SJSA1 (cell line): ENCODE measurements around the gene DAAM1. TPM values are rescaled to one million over a fixed set of nuclear protein-coding genes. Genes with fewer than 3 reads are reported as not detected.

ENCODE experiments used
- DNase-seq, 2 experiments: peaks; one replicate each; pipeline ENCODE4 v3.0.0-alpha.2; 2015 to 2020; ENCODE audit warnings: low spot score in 2 of 2, low read depth in 1 of 2
- H3K27ac ChIP-seq: fragments of 250-450 bp; sonication (Bioruptor Pico); 2 replicates; pipeline ENCODE4 v1.5.1; 2020; ENCODE audit warnings: mild to moderate bottlenecking, moderate library complexity
- H3K27me3 ChIP-seq: fragments of 250-450 bp; sonication (Bioruptor Pico); replicated peaks from 2 replicates; pipeline ENCODE4 v1.5.1; 2020; ENCODE audit warnings: mild to moderate bottlenecking, moderate library complexity
- H3K36me3 ChIP-seq: fragments of 250-450 bp; sonication (Bioruptor Pico); 2 replicates; pipeline ENCODE4 v1.5.1; 2020; ENCODE audit warnings: mild to moderate bottlenecking
- H3K4me1 ChIP-seq: fragments of 250-450 bp; sonication (Bioruptor Pico); replicated peaks from 2 replicates; pipeline ENCODE4 v1.6.1; 2021; ENCODE audit warnings: mild to moderate bottlenecking
- H3K4me3 ChIP-seq: fragments of 250-450 bp; sonication (Bioruptor Pico); 2 replicates; pipeline ENCODE4 v1.5.1; 2020; ENCODE audit warnings: mild to moderate bottlenecking
- H3K9me3 ChIP-seq: fragments of 250-450 bp; sonication (Bioruptor Pico); replicated peaks from 2 replicates; pipeline ENCODE4 v1.5.1; 2020; ENCODE audit warnings: mild to moderate bottlenecking
- total RNA-seq: library from RNA; depleted of rRNA; stranded (reverse); fragments of >200 nt; shearing (Covaris generic); gene quantifications from 2 replicates; pipeline ENCODE4 v1.2.3, GENCODE V29; 2014

Gene DAAM1
- total RNA-seq, 1 experiment from 2014 or later = 13.7 TPM

- no peaks in the 10 kb centered on the region for H3K9me3 ChIP-seq
- H3K4me3 ChIP-seq = no peak overlapping the region
- no peak for DNase-seq
- no peak overlapping the region for H3K27ac ChIP-seq
- no peaks in the 10 kb centered on the region for H3K36me3 ChIP-seq
- no peaks in the 10 kb centered on the region for H3K27me3 ChIP-seq
- 0 out of 2 replicates have a peak, but pooled peaks cover 3% of the 10 kb centered on the region for H3K4me1 ChIP-seq
Observed at GRCh38 chr14:59214702-59215302, 26.3 kb downstream of the DAAM1 start.

DNA sequence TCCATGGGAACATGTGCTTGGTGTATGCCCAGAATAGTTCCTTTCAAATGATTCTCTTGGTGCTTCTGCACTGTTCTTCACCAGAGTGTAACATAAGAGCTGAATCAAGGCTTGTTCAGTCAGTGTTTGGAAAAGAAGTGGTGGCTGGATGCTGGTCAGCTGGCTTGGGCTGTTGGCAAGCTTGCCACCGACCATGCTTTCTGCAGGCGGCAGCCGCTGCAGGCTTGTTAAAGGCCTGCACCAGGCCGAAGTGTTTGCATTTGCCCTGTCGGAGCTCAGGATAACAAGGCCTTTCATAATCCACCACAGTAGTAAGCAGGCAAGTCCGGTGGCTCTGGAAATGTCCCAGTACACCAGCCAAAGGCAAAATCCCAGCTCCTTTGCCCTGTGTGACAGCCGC lies 26.9 kb downstream of the DAAM1 start:
- DNase-seq = no peak
- Histone ChIP-seq H3K4me1 (0 out of 2 replicates have a peak, but pooled peaks cover 3% of the 10 kb centered on the region), H3K36me3 (no peaks in the 10 kb centered on the region), H3K27me3 (no peaks in the 10 kb centered on the region), H3K9me3 (no peaks in the 10 kb centered on the region), H3K27ac (no peak overlapping the region), H3K4me3 (no peak overlapping the region)

DNA sequence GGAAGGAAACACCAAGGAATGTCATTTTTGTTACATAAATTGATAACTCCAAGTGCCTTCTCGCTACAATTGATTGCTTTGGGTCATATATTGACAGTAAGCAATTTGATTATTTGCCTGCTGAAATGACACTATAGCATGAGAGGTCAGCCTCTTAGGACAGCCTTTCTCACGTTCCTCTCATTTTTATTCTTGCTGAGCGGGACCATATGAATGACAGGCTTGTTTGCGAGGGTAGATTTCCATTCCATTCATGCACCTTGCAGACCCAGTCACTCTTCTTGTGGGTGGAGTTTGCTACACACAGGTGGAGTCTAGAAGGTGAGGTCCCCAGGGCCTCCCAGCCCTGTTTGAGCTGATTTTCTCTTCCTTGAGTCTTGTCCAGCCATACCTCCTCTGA lies 27.3 kb downstream of the DAAM1 start:
- no peak overlapping the region for H3K27ac ChIP-seq
- no peaks in the 10 kb centered on the region for H3K4me1 ChIP-seq
- H3K36me3 ChIP-seq = no peaks in the 10 kb centered on the region
- no peak overlapping the region for H3K4me3 ChIP-seq
- no peak for DNase-seq
- H3K9me3 ChIP-seq = no peaks in the 10 kb centered on the region
- no peaks in the 10 kb centered on the region for H3K27me3 ChIP-seq

GRCh38 chr14:59217011-59217410 lies 28.5 kb downstream of the DAAM1 start:
- DNase-seq = no peak
- H3K9me3 ChIP-seq = no peaks in the 10 kb centered on the region
- H3K4me1 ChIP-seq = no peaks in the 10 kb centered on the region
- no peaks in the 10 kb centered on the region for H3K27me3 ChIP-seq
- H3K4me3 ChIP-seq = no peak overlapping the region
- H3K27ac ChIP-seq = no peak overlapping the region
- no peaks in the 10 kb centered on the region; the same call in 1 of the 2 replicates for H3K36me3 ChIP-seq

DNA sequence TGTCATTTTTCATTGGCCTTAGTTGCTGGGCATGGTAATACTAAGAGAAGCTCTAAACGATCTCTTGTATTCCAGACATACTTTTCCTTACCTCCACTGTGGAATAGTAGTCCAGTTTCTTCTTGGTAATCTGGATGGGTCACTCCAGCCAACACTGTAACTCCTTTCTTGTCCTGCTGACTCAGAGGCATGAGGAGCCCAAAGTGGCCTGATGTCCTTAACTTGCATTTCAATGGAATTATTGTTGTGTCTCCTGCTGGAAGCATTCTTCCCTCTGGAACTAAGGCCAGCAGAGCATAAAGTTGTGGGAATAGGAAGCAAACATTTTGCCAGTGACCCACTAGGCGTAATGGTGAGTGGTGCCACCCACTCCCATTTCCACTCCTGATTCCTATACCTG lies 33.1 kb downstream of the DAAM1 start:
- Histone ChIP-seq H3K4me1 (no peaks in the 10 kb centered on the region), H3K36me3 (no peaks in the 10 kb centered on the region; the same call in 1 of the 2 replicates)
- DNase-seq = no peak

GRCh38 chr14:59224341-59224740 lies 35.9 kb downstream of the DAAM1 start:
- Histone ChIP-seq H3K27ac (no peak overlapping the region), H3K27me3 (no peaks in the 10 kb centered on the region), H3K36me3 (no peaks in the 10 kb centered on the region; the same call in 1 of the 2 replicates), H3K4me1 (no peaks in the 10 kb centered on the region), H3K9me3 (no peaks in the 10 kb centered on the region), H3K4me3 (no peak overlapping the region)
- DNase-seq = no peak

More for the DNA sequence above, 33.1 kb downstream of the DAAM1 start:
- H3K27ac ChIP-seq = no peak overlapping the region
- H3K27me3 ChIP-seq = no peaks in the 10 kb centered on the region
- H3K4me3 ChIP-seq = no peak overlapping the region
- no peaks in the 10 kb centered on the region for H3K9me3 ChIP-seq

GRCh38 chr14:59225281-59225680 lies 36.8 kb downstream of the DAAM1 start:
- DNase-seq = no peak
- Histone ChIP-seq H3K9me3 (no peaks in the 10 kb centered on the region), H3K36me3 (no peaks in the 10 kb centered on the region; the same call in 1 of the 2 replicates), H3K27ac (no peak overlapping the region), H3K4me1 (no peaks in the 10 kb centered on the region), H3K27me3 (no peaks in the 10 kb centered on the region), H3K4me3 (no peak overlapping the region)

DNA sequence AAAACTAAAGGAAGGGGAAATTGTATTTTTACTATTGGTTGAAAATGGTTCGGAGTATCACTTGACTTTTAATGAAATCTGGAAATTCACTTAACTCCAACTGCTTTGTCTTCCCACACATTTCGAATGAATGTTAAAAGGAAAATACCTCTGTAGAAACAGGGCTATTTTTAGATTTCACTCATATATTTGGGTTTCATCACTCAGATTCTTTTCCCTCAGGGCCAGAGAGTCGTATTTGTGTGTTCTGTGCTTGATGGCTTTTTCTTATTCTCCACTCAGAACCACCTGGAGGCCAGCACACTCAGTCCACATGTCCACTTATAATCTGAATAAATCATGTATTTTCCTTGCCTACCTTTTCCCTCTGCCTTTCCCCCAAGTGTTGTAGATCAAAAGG lies 40.0 kb downstream of the DAAM1 start:
- Histone ChIP-seq H3K4me1 (no peaks in the 10 kb centered on the region), H3K9me3 (no peaks in the 10 kb centered on the region), H3K27ac (no peak overlapping the region), H3K36me3 (no peaks in the 10 kb centered on the region), H3K4me3 (no peak overlapping the region), H3K27me3 (no peaks in the 10 kb centered on the region)
- no peak for DNase-seq

GRCh38 chr14:59229653-59230406 lies 41.4 kb downstream of the DAAM1 start:
- Histone ChIP-seq H3K27me3 (no peaks in the 10 kb centered on the region), H3K27ac (no peak overlapping the region), H3K4me3 (no peak overlapping the region), H3K4me1 (no peaks in the 10 kb centered on the region), H3K9me3 (no peaks in the 10 kb centered on the region), H3K36me3 (no peaks in the 10 kb centered on the region)
- DNase-seq = no peak

GRCh38 chr14:59236195-59236594 lies 47.7 kb downstream of the DAAM1 start:
- H3K9me3 ChIP-seq = no peaks in the 10 kb centered on the region
- no peaks in the 10 kb centered on the region for H3K27me3 ChIP-seq
- DNase-seq = no peak
- H3K27ac ChIP-seq = no peak overlapping the region
- H3K36me3 ChIP-seq = no peaks in the 10 kb centered on the region
- H3K4me3 ChIP-seq = no peak overlapping the region
- peaks cover 7% of the 10 kb centered on the region for H3K4me1 ChIP-seq

GRCh38 chr14:59238216-59238615 lies 49.7 kb downstream of the DAAM1 start:
- H3K9me3 ChIP-seq = no peaks in the 10 kb centered on the region
- no peak overlapping the region for H3K27ac ChIP-seq

GRCh38 chr14:59239022-59239421 lies 50.6 kb downstream of the DAAM1 start:
- Histone ChIP-seq H3K27me3 (no peaks in the 10 kb centered on the region), H3K36me3 (no peaks in the 10 kb centered on the region), H3K4me1 (peaks cover 14% of the 10 kb centered on the region), H3K27ac (no peak overlapping the region), H3K4me3 (no peak overlapping the region), H3K9me3 (no peaks in the 10 kb centered on the region)
- DNase-seq = no peak

More at GRCh38 chr14:59238216-59238615, 49.7 kb downstream of the DAAM1 start:
- no peak for DNase-seq
- Histone ChIP-seq H3K27me3 (no peaks in the 10 kb centered on the region), H3K4me3 (no peak overlapping the region), H3K36me3 (no peaks in the 10 kb centered on the region), H3K4me1 (peaks cover 14% of the 10 kb centered on the region)

- no peaks in the 10 kb centered on the region for H3K36me3 ChIP-seq
- DNase-seq = no peak
- H3K4me3 ChIP-seq = no peak overlapping the region
- no peaks in the 10 kb centered on the region for H3K9me3 ChIP-seq
- H3K4me1 ChIP-seq = peaks cover 14% of the 10 kb centered on the region
- H3K27me3 ChIP-seq = no peaks in the 10 kb centered on the region
- no peak overlapping the region for H3K27ac ChIP-seq
Observed at GRCh38 chr14:59240356-59240755, 51.9 kb downstream of the DAAM1 start.

GRCh38 chr14:59241121-59241520 lies 52.7 kb downstream of the DAAM1 start:
- no peak for DNase-seq
- H3K9me3 ChIP-seq = no peaks in the 10 kb centered on the region
- no peaks in the 10 kb centered on the region for H3K36me3 ChIP-seq

More at GRCh38 chr14:59241121-59241520, 52.7 kb downstream of the DAAM1 start:
- H3K4me3 ChIP-seq = no peak overlapping the region
- H3K27me3 ChIP-seq = no peaks in the 10 kb centered on the region
- H3K4me1 ChIP-seq = peaks cover 14% of the 10 kb centered on the region
- H3K27ac ChIP-seq = no peak overlapping the region
